Adrenal gland (tissue), 5 donors: ENCODE results near the gene MAST2.

Source experiments
- CTCF ChIP-seq, 6 experiments: fragments of 450-650 bp in 4 of 6; fragments of 200-600 bp in 2 of 6; sonication (generic) in 1 of 6; IDR thresholded peaks; 1 replicate in 5 of 6; 2 replicates in 1 of 6; pipeline versions ENCODE4 v1.5.1 to v1.8.0; 2016 to 2021; ENCODE audit warnings: antibody characterized with exemption in 6 of 6, mild to moderate bottlenecking in 2 of 6, moderate library complexity in 1 of 6
- POLR2A ChIP-seq, 2 donors: fragments of 450-650 bp; IDR thresholded peaks; one replicate each; pipeline ENCODE4 v1.6.1; 2017; ENCODE audit warnings: antibody characterized with exemption in 2 of 2, mild to moderate bottlenecking in 2 of 2, moderate library complexity in 1 of 2
- donor health status: DM: no; HTN: no; CAD: no.

- TF ChIP-seq POLR2A (IDR thresholded peaks at IDR 0.05): no peak
- TF ChIP-seq CTCF (IDR thresholded peaks at IDR 0.05): no peak
Observed at GRCh38 chr1:45924736-45925135, 121.3 kb downstream of the MAST2 start.
